Psoas muscle (tissue), 8 donors: Measurements from ENCODE around the gene HADHA. TPM values are rescaled to one million over a fixed set of nuclear protein-coding genes. Genes with fewer than 3 reads are reported as not detected.

ENCODE experiments used
- ATAC-seq, 4 donors: fragments of 200-7000 bp; cut with Tn5 transposase; one replicate each; pipeline ENCODE4 v1.9.1; 2020; ENCODE audit warnings: moderate library complexity in 3 of 4, mild to moderate bottlenecking in 2 of 4
- DNase-seq, 2 donors: peaks; one replicate each; pipeline ENCODE4 v3.0.0-alpha.2; 2020
- H3K27ac ChIP-seq: fragments of 200-600 bp; one replicate; pipeline ENCODE4 v1.8.0; 2022
- H3K27me3 ChIP-seq, 3 donors: fragments of 200-600 bp in 1 of 3; one replicate each; pipeline versions ENCODE4 v1.6.1 to v1.8.0; 2013 to 2022; ENCODE audit warnings: low read length in 2 of 3, mild to moderate bottlenecking in 2 of 3, moderate library complexity in 1 of 3; ENCODE audit not compliant: insufficient read depth in 3 of 3
- H3K36me3 ChIP-seq, 2 donors: fragments of 200-600 bp in 1 of 2; one replicate each; pipeline versions ENCODE4 v1.6.1 to v1.8.0; 2013 to 2022; ENCODE audit warnings: low read depth in 1 of 2, mild to moderate bottlenecking in 1 of 2, moderate library complexity in 1 of 2; ENCODE audit not compliant: insufficient read depth in 1 of 2
- H3K4me1 ChIP-seq: fragments of 200-600 bp; one replicate; pipeline ENCODE4 v1.8.0; 2022
- H3K4me3 ChIP-seq: fragments of 200-600 bp; one replicate; pipeline ENCODE4 v1.8.0; 2022; ENCODE audit warnings: mild to moderate bottlenecking
- H3K9me3 ChIP-seq: fragments of 200-600 bp; one replicate; pipeline ENCODE4 v1.8.0; 2022
- CTCF ChIP-seq: fragments of 200-600 bp; IDR thresholded peaks from one replicate; pipeline ENCODE4 v1.8.0; 2022; ENCODE audit warnings: antibody characterized with exemption
- WGBS, 3 donors: extraction: QIAGEN DNeasy Blood & Tissue Kit; methylation state at CpG; one replicate each; pipeline versions ENCODE4 v1.1.6 to v1.1.7; 2013; 5-methylcytosine and 5-hydroxymethylcytosine counted together
- intact Hi-C, 2 donors: fragments of 100-400 bp; cut with DNase I; formaldehyde crosslinking; loops; one replicate each; pipeline versions ENCODE4 v1.11.0 to v1.14.2; 2022
- polyA plus RNA-seq, 3 donors: library from polyadenylated mRNA; stranded (reverse); fragments of 200-250 nt; gene quantifications; one replicate each; pipeline ENCODE4 v1.2.3, GENCODE V29; 2013
- total RNA-seq, 4 donors: library from RNA; stranded (reverse); fragmentation: NEBNext Ultra II Directional in 2 of 4; extraction: Animal tissue kit (Norgen Biotek cat#: 25700) in 2 of 4; gene quantifications; one replicate each; pipeline versions ENCODE4 v1.2.1 to v1.2.4, GENCODE V29; 2021 to 2023
- donor health status: healthy with polysubstance abuse.
- donor health status: DM: no; HTN: no; CAD: no; lungs with moderate emphysema.
- donor health status: Bipolar disorder and iron deficiency.
- donor health status: healthy.
- donor health status: DM: yes; HTN: yes; CAD: no.
- donor health status: DM: no; HTN: no; CAD: no.
- donor health status: DM: no; HTN: no; CAD: no.
- donor health status: DM: yes; HTN: yes; CAD: no.

Gene HADHA
- total and polyA plus RNA-seq, 7 donors = 195 to 617 (median 350) TPM

- peak; percentile 37 for TF ChIP-seq CTCF
- DNase-seq (no peak), ATAC-seq (peak in 1 of 4 donors; percentile 47)
- intact Hi-C loops = loop anchor here in 1 of 2 donors (5.0 kb wide), 2 partner anchors 33 to 97 kb away; no protein-coding TSS in a partner anchor
- 85 to 89% (median 85%) methylated on average over 9 of the region's 9 CpGs for WGBS, 3 donors
- peaks cover 16 to 84% of the 10 kb centered on the region in 2 donors for H3K36me3 ChIP-seq
- no peaks in the 10 kb centered on the region for H3K27me3 ChIP-seq
- peaks cover 23% of the 10 kb centered on the region for H3K4me1 ChIP-seq
- no peak overlapping the region for H3K27ac ChIP-seq
- H3K9me3 ChIP-seq = no peaks in the 10 kb centered on the region
- H3K4me3 ChIP-seq = no peak overlapping the region
Measured at GRCh38 chr2:26235089-26235488, 9.3 kb downstream of the HADHA start.

DNA sequence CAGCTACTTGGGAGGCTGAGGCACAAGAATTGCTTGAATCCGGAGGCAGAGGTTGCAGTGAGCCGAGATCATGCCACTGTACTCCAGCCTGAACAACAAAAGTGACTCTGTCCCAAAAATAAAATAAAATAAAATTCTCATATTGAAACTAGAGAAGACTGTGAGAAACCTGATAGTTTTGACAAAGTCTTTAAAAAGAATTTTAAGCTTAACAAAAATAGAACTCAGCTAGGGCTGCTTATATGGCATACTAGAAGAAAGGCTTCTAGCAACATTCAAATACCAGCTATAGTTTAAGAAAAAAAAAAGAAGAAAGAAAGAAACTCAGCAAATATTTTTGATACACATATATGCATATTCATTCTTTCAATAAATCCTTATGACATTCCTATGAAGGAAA is 13.6 kb downstream of the HADHA start:
- ATAC-seq (no peak), DNase-seq (no peak)
- Histone ChIP-seq H3K9me3 (no peaks in the 10 kb centered on the region), H3K4me1 (no peaks in the 10 kb centered on the region), H3K4me3 (no peak overlapping the region), H3K36me3 (peaks cover 19 to 100% of the 10 kb centered on the region in 2 donors), H3K27me3 (no peaks in the 10 kb centered on the region), H3K27ac (no peak overlapping the region)
- intact Hi-C loops = loop anchor here in 1 of 2 donors (5.0 kb wide), 1 partner anchor 236 kb away; no protein-coding TSS in a partner anchor
- no peak for TF ChIP-seq CTCF
- WGBS, 3 donors = 12 to 65% (median 47%) methylated on average over 2 of the region's 2 CpGs

DNA sequence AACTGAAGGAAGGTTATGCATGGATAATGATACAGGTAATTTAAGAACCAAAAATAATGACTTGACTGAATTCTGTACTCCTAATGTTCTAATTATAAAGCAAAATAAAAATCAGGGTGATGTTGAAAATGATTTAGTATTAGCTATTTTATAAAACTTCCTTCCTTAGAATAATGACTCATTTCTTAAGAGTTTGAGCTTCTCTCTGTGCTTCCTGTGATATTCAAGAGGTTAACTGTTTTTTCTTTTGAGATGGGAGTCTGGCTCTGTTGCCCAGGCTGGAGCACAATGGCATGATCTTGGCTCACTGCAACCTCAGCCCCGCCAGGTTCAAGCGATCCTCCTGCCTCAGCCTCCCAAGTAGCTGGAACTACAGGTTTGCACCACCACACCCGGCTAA is 14.8 kb downstream of the HADHA start:
- H3K27me3 ChIP-seq = no peaks in the 10 kb centered on the region
- H3K4me1 ChIP-seq = no peaks in the 10 kb centered on the region
- H3K36me3 ChIP-seq = peaks cover 17 to 100% of the 10 kb centered on the region in 2 donors
- no peaks in the 10 kb centered on the region for H3K9me3 ChIP-seq
- no peak overlapping the region for H3K4me3 ChIP-seq
- ATAC-seq = no peak
- TF ChIP-seq CTCF = no peak
- WGBS, 3 donors = 90 to 98% (median 97%) methylated on average over 3 of the region's 3 CpGs
- intact Hi-C loops = no loop called here
- H3K27ac ChIP-seq = no peak overlapping the region
- no peak for DNase-seq

- Histone ChIP-seq H3K27me3 (no peaks in the 10 kb centered on the region), H3K4me3 (no peak overlapping the region), H3K36me3 (peaks cover 9 to 85% of the 10 kb centered on the region in 2 donors), H3K4me1 (no peaks in the 10 kb centered on the region), H3K9me3 (no peaks in the 10 kb centered on the region), H3K27ac (no peak overlapping the region)
- no peak for TF ChIP-seq CTCF
- ATAC-seq (no peak), DNase-seq (no peak)
- intact Hi-C loops = no loop called here
- WGBS, 3 donors = 85 to 91% (median 90%) methylated on average over 2 of the region's 2 CpGs
Measured at GRCh38 chr2:26224095-26224494, 20.3 kb downstream of the HADHA start.

GRCh38 chr2:26223018-26223417 is 21.4 kb downstream of the HADHA start:
- peak in 3 of 4 donors; percentile 8 to 50 (median 16) for ATAC-seq
- 86 to 92% (median 89%) methylated on average over 1 of the region's 1 CpG for WGBS, 3 donors
- no peak for DNase-seq
- Histone ChIP-seq H3K4me1 (no peaks in the 10 kb centered on the region), H3K9me3 (no peaks in the 10 kb centered on the region), H3K4me3 (no peak overlapping the region), H3K36me3 (peaks cover 9 to 85% of the 10 kb centered on the region in 2 donors), H3K27me3 (no peaks in the 10 kb centered on the region), H3K27ac (no peak overlapping the region)
- TF ChIP-seq CTCF = no peak
- intact Hi-C loops = loop anchor here in 1 of 2 donors (2.0 kb wide), 1 partner anchor 16 kb away; no protein-coding TSS in a partner anchor
